NCI-H526 treated with DMSO at 0.1 percent for 48 hours (cell line): ENCODE results near the gene PPEF1.
A peak's percentile ranks its signal among the peaks of the same experiment; 100 is the strongest.
"Not testable (repeated sequence)": the region's sequence is repeated elsewhere in the genome, so short reads cannot be mapped to it uniquely, and the experiment has no call there.

Source experiments
- DNase-seq: peaks from one replicate; lab custom pipeline; 2025; lab: John Stamatoyannopoulos, UW

Gene PPEF1

DNA sequence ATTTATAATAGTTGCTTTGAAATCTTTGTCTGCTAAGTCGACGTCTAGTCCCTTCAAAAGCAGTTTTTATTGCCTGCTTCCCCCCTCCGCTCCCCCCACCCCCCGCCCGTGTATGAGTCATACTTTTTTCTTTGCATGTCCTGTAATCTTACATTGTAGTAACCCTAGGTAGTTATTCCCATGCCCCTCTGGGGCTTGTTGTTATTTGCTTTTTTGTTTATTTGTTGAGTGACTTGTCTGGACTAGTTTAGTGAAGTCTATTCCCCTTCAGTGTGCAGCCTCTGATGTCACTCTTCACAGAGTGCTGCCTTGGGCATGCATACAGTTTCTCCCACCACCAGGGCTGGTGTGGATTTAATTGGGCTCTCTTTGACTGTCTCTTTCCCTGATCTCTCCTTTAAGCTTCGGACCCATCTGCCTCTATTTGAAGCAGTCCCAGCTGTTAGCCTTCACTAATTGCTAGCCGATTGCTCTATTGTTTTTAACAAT is 86.2 kb downstream of the PPEF1 start:
- DNase-seq: no peak

- DNase-seq: no peak
These were observed 89.7 kb downstream of the PPEF1 start for GRCh38 chrX:18797141-18797540.

DNA sequence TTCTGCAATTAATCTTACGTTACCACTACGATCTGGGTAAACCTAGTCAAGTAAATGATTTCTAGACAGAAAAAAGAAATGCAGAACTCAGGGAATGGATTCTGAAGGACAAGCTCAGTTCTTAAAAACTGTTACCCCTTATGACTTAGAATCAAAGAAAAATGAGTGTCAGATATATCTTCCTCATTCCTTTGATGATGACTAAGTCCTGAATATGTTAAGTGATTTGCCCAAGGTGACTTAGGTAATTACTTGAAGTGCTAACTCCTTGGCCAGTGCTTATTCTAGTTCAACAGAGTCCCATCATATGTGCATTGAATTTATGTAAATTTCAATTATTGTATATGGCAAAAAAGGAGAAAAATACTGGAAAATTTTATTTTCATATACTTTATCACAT is 92.5 kb downstream of the PPEF1 start:
- DNase-seq: no peak

- no peak for DNase-seq
These were observed 102.2 kb downstream of the PPEF1 start for GRCh38 chrX:18809641-18810040.

GRCh38 chrX:18810416-18810815 is 103.0 kb downstream of the PPEF1 start:
- DNase-seq: no peak

GRCh38 chrX:18825375-18825774 is 117.9 kb downstream of the PPEF1 start:
- DNase-seq: no peak

- DNase-seq: no peak
These were observed 121.5 kb downstream of the PPEF1 start for GRCh38 chrX:18828832-18829404.

- no peak for DNase-seq
These were observed 125.8 kb downstream of the PPEF1 start for GRCh38 chrX:18833071-18833731.

DNA sequence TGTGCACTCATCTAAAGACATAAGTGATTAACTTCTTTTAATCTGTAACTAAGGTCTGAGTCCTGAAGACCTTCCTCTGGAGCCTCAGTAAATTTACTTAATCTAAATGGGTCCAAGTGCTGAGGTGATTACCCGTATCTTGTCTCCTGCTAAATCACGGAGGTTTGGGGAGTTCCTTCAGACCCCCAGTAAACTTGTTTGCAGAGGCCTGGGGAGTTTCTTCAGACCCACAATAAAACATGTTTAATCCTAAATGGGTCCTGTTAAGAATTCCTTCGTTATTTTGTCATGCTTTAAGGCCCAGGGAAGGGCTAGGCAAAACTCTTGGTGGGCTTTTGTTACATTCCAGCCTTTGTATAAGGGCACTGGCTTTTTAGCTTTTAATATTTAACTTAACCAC is 140.5 kb downstream of the PPEF1 start:
- not testable (repeated sequence) for DNase-seq

DNA sequence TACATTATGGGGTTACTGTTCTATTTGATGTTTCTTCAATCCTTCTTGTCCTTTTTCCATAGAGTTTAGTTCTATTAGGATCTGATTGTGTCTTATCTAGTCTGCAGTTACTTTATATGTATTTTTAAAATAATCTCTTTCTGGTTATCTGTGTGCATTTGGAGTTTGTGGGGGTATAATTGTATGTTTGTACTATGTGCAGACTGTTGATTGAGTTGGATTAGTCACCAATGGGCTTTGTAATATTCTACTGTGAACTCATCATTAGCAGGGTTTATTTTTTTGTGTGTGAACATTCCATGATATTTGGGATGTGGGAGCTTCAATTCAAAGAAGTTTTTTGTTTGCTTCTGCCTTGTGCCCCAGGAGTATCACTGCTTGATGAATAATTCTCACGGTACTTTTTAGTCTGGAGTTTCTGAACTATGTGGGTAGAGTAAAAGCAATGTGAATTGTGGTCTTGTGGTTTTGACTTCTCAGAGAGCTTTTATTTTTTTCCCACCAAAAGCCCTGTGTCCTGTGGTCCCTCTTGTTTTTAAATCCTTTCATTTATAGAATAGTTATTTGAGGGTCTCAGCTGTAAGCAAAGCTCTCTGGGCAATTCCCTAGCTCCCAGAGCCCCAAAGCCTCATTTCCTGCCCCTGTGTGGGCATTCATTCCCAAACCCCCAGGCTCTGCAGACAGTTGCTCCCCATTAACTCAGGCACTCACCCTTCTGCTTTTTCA is 148.6 kb downstream of the PPEF1 start:
- DNase-seq: no peak

DNA sequence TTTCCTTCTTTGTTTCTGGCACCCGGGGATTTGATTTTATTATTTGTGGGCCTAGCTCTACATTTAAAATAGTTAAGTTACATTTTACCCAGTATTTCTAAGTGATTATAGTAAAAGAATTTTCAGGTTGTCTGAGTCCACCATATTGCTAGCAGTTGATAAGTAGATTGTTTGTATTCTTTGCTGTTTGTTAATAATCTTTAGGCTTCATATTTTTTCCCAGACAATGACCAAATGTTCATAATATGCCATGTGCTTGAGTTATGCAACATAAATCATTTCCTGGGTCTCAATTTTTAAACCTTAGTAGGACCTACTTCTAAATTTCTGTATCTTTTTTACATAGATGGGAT is 149.2 kb downstream of the PPEF1 start:
- no peak for DNase-seq

GRCh38 chrX:18861511-18861910 is 154.1 kb downstream of the PPEF1 start:
- no peak for DNase-seq

GRCh38 chrX:18864390-18864920 is 157.0 kb downstream of the PPEF1 start:
- DNase-seq: no peak

DNA sequence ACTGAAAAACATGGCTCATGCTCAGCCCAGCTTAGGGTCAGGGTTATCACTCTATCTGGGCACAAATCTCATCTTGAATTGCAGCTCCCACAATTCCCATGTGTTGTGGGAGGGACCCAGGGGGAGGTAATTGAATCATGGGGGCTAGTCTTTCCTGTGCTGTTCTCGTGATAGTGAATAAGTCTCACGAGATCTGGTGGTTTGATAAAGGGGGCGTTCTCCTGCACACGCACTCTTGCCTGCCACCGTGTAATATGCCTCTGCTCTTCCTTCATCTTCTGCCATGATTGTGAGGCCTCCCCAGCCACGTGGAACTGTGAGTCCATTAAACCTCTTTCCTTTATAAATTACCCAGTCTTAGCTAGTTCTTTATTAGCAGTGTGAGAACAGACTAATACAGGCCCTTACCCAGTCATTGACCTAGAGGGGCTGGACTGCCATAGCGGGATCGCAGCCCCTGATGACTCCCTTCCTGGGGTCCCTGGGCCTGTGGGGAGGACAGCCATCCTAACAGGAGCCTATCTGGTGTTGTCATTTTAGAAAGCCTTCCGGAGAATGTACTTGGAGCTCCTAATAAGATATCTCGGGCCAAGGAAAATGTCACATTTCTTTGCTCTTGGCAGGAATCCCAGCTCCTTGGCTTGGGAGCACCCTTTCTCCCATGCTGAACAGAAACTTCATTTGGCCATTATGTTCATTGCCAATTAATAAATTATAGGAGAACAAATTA is 163.9 kb downstream of the PPEF1 start:
- no peak for DNase-seq

- DNase-seq: no peak
These were observed 164.5 kb downstream of the PPEF1 start for GRCh38 chrX:18871970-18872369.

DNA sequence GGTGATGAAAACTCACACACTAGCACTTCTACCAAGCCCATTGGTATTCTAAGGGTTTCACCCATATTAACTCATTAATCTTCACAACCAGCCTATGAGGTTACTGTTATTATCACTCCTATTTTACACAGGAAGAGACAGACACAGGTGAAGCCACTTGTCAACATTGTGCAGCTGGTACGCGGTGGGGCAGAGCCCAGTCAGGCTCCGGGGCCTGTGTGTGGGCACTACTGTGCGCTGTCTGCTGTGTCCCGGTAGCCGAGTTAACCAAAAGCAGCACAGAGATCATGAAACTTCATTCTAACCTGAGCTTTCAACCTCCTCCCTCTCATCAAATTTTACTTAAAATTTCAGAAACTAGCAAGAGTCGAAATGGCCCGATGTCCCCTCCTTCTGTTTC is 165.2 kb downstream of the PPEF1 start:
- no peak for DNase-seq

DNA sequence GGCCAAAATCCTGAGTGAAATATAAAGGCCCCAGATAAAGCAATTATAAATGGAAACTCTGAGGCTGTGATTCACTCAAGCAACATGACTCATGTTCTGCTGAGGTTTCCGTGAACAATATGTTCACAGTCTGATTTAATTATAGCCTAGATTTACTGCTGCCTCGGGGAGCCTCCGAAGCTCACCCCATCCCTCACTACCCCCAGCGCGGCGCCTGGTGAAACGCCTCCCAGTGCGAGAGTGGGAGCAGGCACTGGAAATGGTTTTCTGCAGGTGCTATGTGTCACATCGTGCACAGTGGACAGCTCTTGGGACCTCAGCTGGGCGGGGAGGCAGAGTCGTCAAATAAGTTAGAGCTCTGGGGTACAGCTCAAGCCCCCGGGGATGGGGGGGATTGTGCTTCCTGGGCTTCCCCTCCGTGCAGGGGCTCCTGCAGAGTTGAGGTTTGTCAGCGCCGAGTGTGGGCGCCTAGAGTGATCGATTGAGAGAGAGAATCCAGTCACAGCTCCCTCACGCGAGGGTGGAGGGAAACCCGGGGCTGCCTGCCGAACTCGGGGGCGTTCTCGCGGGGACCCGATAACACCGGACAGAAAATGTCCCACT is 165.8 kb downstream of the PPEF1 start:
- DNase-seq: no peak

GRCh38 chrX:18873836-18874235 is 166.4 kb downstream of the PPEF1 start:
- DNase-seq: no peak

DNA sequence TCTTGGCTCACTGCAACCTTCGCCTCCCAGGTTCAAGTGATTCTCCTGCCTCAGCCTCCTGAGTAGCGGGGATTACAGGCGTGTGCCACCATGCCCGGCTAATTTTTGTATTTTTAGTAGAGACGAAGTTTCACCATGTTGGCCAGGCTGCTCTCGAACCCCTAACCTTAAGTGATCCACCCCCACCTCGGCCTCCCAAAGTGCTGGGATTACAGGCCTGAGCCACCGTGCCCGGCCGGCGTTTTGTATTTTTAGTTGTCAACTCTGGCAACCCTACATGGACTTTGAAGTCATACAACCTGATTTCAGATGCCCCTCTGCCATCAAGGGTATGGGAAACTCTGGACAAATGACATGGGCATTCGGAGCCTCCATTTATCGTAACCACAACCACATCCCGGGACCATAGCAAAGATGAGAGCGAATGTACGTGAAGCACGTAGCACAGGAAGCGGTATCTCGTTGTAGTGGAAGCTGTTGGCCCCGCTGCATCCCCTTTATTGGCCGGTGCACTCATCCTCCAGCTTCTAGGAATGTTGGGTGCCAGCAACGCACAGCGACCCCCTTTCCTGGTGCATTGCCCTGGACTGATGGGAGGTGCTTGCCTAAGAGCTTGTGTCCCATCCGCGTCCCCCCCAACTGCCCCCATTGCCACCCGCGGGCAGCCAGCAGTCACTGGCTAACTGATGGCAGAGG is 167.3 kb downstream of the PPEF1 start:
- no peak for DNase-seq

DNA sequence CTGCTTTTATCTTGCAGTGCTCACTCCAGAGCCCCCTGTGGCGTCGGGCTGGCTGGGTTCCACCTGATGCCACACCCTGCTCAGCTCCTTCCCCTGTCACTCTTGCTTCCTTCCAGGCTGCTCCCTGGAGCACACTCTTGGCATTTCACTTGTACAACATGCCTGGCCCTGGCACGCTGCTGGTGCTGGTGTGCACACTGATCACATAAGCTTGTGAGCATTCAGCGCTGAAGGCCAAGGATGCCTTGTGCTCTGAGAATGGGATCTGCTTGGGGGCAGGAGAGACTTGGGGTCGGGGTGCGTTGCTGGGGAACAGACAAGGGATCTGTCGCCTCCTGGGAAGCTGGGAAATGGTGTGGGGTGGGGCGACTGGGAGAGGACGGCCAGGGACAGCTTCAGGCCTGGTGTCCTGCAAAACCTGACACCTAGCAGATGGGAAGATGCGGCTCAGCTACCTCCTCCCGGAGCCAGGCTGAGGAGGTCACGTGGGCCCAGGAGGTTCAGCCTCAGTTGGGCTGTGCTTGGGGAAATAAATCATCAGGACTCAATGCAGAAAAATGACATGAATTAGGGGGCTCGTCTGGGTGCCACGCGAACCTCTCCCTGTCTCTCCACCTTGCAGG is 167.9 kb downstream of the PPEF1 start:
- DNase-seq: no peak

- peak; percentile 55 for DNase-seq
These were observed 170.0 kb downstream of the PPEF1 start for GRCh38 chrX:18877469-18877868.
